Measurements from ENCODE around the gene ZFHX3. TPM values are rescaled to one million over a fixed set of nuclear protein-coding genes. Genes with fewer than 3 reads are reported as not detected.

ZFHX3 gene
- total RNA-seq, 1 experiment from 2014 or later, result 1.5 TPM

GRCh38 chr16:72923757-72924156, 124.2 kb downstream of the ZFHX3 start:
- Histone ChIP-seq H3K9me3 (ENCODE audit: control insufficient read depth, low read depth, low read length) (no peaks in the 10 kb centered on the region), H3K56ac (ENCODE audit: insufficient read length, low read depth, low read length) (no peak overlapping the region), H3K4me2 (ENCODE audit: insufficient read depth, insufficient read length, low read length) (no peak overlapping the region), H2AK5ac (ENCODE audit: insufficient read length, low read length) (no peak overlapping the region), H3K18ac (ENCODE audit: insufficient read length, low read depth, low read length) (no peak overlapping the region), H3T11ph (ENCODE audit: low read length) (no peak overlapping the region), H3K27me3 (ENCODE audit: insufficient read depth, low read length) (no peaks in the 10 kb centered on the region), H3K79me2 (ENCODE audit: insufficient read depth, low read length) (no peaks in the 10 kb centered on the region), H3K27ac (ENCODE audit: insufficient read length, low read depth, low read length) (no peak overlapping the region), H4K91ac (ENCODE audit: insufficient read length, low read depth, low read length) (no peak overlapping the region), H2BK20ac (ENCODE audit: low read depth, low read length, poor library complexity, severe bottlenecking) (no peak overlapping the region), H2AFZ (ENCODE audit: low read length) (no peak overlapping the region), H3K23ac (ENCODE audit: insufficient read length, low read depth, low read length) (no peak overlapping the region), H2BK5ac (ENCODE audit: insufficient read length, low read length) (no peak overlapping the region), H4K8ac (replicated peaks; ENCODE audit: insufficient read length, low read depth, low read length) (no peak overlapping the region), H3K4ac (ENCODE audit: low read depth, low read length) (no peak overlapping the region), H3K14ac (ENCODE audit: insufficient read depth, low read length) (no peak overlapping the region), H2BK15ac (ENCODE audit: low read depth, low read length) (no peak overlapping the region), H2BK12ac (ENCODE audit: insufficient read length, low read depth, low read length) (no peak overlapping the region), H4K5ac (ENCODE audit: insufficient read length, low read depth, low read length) (no peak overlapping the region), H3K23me2 (ENCODE audit: insufficient read length, low read depth, low read length, poor library complexity, severe bottlenecking) (no peaks in the 10 kb centered on the region), H3K4me1 (ENCODE audit: insufficient read depth, low read length) (no peaks in the 10 kb centered on the region), H3K9ac (ENCODE audit: extremely low read depth, insufficient read length, low read length) (no peak overlapping the region), H4K20me1 (ENCODE audit: control insufficient read depth, insufficient read depth, insufficient read length) (no peaks in the 10 kb centered on the region), H3K79me1 (ENCODE audit: insufficient read depth, low read depth, low read length, poor library complexity, severe bottlenecking) (no peaks in the 10 kb centered on the region), H2BK120ac (ENCODE audit: low read depth, low read length, poor library complexity, severe bottlenecking) (no peak overlapping the region)
- no CpG with 5 or more reads among the region's 11 CpGs for WGBS (ENCODE audit: extremely low coverage, insufficient read length, low lambda C conversion rate)
- Mint-ChIP-seq H3K9me3 (no peaks in the 10 kb centered on the region), H3K27ac (no peak overlapping the region), H3K27me3 (ENCODE audit: low read depth) (peaks cover 3% of the 10 kb centered on the region), H3K36me3 (ENCODE audit: insufficient read depth in 1 of 3, low read depth in 3 of 3) (no peaks in the 10 kb centered on the region), H3K4me3 (no peak overlapping the region), H3K4me1 (peaks cover 0 to 10% of the 10 kb centered on the region in 2 experiments)
- no peak for DNase-seq
- TF ChIP-seq, protein P1, sequence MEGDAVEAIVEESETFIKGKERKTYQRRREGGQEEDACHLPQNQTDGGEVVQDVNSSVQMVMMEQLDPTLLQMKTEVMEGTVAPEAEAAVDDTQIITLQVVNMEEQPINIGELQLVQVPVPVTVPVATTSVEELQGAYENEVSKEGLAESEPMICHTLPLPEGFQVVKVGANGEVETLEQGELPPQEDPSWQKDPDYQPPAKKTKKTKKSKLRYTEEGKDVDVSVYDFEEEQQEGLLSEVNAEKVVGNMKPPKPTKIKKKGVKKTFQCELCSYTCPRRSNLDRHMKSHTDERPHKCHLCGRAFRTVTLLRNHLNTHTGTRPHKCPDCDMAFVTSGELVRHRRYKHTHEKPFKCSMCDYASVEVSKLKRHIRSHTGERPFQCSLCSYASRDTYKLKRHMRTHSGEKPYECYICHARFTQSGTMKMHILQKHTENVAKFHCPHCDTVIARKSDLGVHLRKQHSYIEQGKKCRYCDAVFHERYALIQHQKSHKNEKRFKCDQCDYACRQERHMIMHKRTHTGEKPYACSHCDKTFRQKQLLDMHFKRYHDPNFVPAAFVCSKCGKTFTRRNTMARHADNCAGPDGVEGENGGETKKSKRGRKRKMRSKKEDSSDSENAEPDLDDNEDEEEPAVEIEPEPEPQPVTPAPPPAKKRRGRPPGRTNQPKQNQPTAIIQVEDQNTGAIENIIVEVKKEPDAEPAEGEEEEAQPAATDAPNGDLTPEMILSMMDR (conservative IDR thresholded peaks at IDR 0.05), result no peak

All from H9 (cell line).